ENCODE data around the gene SLC22A23. TPM values are rescaled to one million over a fixed set of nuclear protein-coding genes. Genes with fewer than 3 reads are reported as not detected.

The SLC22A23 gene
- total and polyA plus RNA-seq, 5 experiments from 2014 or later, result 0.36 to 5.6 (median 2.8) TPM

- Mint-ChIP-seq H3K27ac (no peak overlapping the region), H3K36me3 (no peaks in the 10 kb centered on the region), H3K9me3 (no peaks in the 10 kb centered on the region), H3K4me3 (no peak overlapping the region), H3K4me1 (peaks cover 20 to 43% (median 30%) of the 10 kb centered on the region in 4 donors), H3K27me3 (peaks cover 0 to 4% (median 0%) of the 10 kb centered on the region in 5 donors)
- DNase-seq (no peak), ATAC-seq (no peak)
- POLR2A ChIA-PET, result interaction anchor here (0.6 kb wide), 1 partner anchor 102 kb away, joined by 5 read pairs; no protein-coding TSS in a partner anchor
Measured at GRCh38 chr6:3350252-3350796, 106.5 kb downstream of the SLC22A23 start.

GRCh38 chr6:3349388-3350251 is 107.2 kb downstream of the SLC22A23 start:
- no peaks in the 10 kb centered on the region for H3K36me3 Mint-ChIP-seq
- ATAC-seq (no peak), DNase-seq (no peak)
- POLR2A ChIA-PET, result interaction anchor here (0.6 kb wide), 1 partner anchor 617 kb away, joined by 7 read pairs; no protein-coding TSS in a partner anchor
- H3K4me1 Mint-ChIP-seq, result peaks cover 13 to 38% (median 24%) of the 10 kb centered on the region in 4 donors
- no peak overlapping the region for H3K4me3 Mint-ChIP-seq
- H3K27me3 Mint-ChIP-seq, result peaks cover 0 to 4% (median 0%) of the 10 kb centered on the region in 5 donors
- peak overlapping the region in 3 of 10 donors; percentile 19 to 80 (median 70) for H3K27ac Mint-ChIP-seq
- no peaks in the 10 kb centered on the region for H3K9me3 Mint-ChIP-seq

- Mint-ChIP-seq H3K27ac (peak overlapping the region in 1 of 10 donors; percentile 80), H3K36me3 (no peaks in the 10 kb centered on the region), H3K4me3 (no peak overlapping the region), H3K9me3 (no peaks in the 10 kb centered on the region), H3K4me1 (peaks cover 9 to 34% (median 18%) of the 10 kb centered on the region in 4 donors), H3K27me3 (peaks cover 0 to 4% (median 0%) of the 10 kb centered on the region in 5 donors)
- ATAC-seq, result no peak
- DNase-seq, result no peak
- POLR2A ChIA-PET, result interaction anchor here (0.6 kb wide), 1 partner anchor 618 kb away, joined by 7 read pairs; no protein-coding TSS in a partner anchor
Measured at GRCh38 chr6:3348821-3349220, 108.0 kb downstream of the SLC22A23 start.

DNA sequence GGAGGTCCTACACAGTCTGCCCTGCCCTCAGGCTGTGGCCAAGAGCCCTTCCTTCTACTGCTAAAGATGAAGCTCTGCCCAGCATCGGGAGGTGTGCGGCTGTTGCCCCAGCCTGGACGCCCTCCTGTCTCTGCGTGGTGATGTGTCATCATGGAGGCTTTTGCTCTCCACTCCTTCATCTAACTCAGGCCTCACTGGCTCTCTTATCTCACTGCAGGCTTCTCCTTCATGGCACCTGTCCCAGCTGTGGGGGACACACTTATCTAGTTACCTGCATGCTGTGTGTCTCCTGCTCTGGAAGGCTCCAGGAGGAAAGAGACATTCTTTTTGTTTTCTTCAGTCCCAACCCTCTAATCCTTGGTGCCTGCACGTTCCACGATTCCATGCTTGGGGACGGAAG is 109.0 kb downstream of the SLC22A23 start:
- DNase-seq (no peak), ATAC-seq (no peak)
- Mint-ChIP-seq H3K36me3 (no peaks in the 10 kb centered on the region), H3K4me3 (no peak overlapping the region), H3K27me3 (peaks cover 0 to 4% (median 0%) of the 10 kb centered on the region in 5 donors), H3K27ac (peak overlapping the region in 1 of 10 donors; percentile 39), H3K9me3 (no peaks in the 10 kb centered on the region), H3K4me1 (peaks cover 4 to 26% (median 14%) of the 10 kb centered on the region in 4 donors)
- POLR2A ChIA-PET, result no interaction called here

GRCh38 chr6:3347247-3347646 is 109.6 kb downstream of the SLC22A23 start:
- Mint-ChIP-seq H3K4me1 (peaks cover 4 to 26% (median 14%) of the 10 kb centered on the region in 4 donors), H3K4me3 (no peak overlapping the region), H3K9me3 (no peaks in the 10 kb centered on the region), H3K27me3 (peaks cover 0 to 4% (median 0%) of the 10 kb centered on the region in 5 donors), H3K36me3 (no peaks in the 10 kb centered on the region), H3K27ac (peak overlapping the region in 2 of 10 donors; percentile 37 to 39)
- ATAC-seq, result no peak
- no peak for DNase-seq
- POLR2A ChIA-PET, result no interaction called here

DNA sequence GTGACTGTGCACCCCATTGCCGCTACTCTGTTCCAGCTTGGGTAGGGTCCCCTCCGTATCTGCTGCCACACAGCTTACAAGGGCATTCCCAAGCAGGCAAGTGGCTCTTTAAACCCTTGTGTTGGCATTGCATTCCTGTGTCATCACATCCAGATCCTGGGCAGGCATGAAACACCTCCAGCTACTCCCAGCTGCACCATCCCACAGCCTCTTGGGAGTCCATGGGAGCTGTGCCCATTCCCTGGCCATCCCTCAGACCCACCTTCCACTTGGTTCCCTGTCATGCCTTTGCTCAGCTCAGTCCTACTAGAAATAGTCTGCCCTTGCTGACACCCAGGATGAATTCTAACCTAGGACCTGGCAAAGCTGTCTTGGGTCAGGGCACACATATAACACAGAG is 110.4 kb downstream of the SLC22A23 start:
- H3K27me3 Mint-ChIP-seq, result peaks cover 0 to 4% (median 0%) of the 10 kb centered on the region in 5 donors
- no peak overlapping the region for H3K4me3 Mint-ChIP-seq
- H3K36me3 Mint-ChIP-seq, result no peaks in the 10 kb centered on the region
- no peaks in the 10 kb centered on the region for H3K9me3 Mint-ChIP-seq
- peak overlapping the region in 2 of 10 donors; percentile 13 to 60 for H3K27ac Mint-ChIP-seq
- DNase-seq, result no peak
- POLR2A ChIA-PET, result no interaction called here
- no peak for ATAC-seq
- H3K4me1 Mint-ChIP-seq, result peaks cover 4 to 23% (median 11%) of the 10 kb centered on the region in 4 donors

GRCh38 chr6:3345836-3346235 is 111.0 kb downstream of the SLC22A23 start:
- Mint-ChIP-seq H3K4me3 (no peak overlapping the region), H3K9me3 (no peaks in the 10 kb centered on the region), H3K27ac (no peak overlapping the region), H3K4me1 (peaks cover 4 to 23% (median 11%) of the 10 kb centered on the region in 4 donors), H3K27me3 (peaks cover 0 to 4% (median 0%) of the 10 kb centered on the region in 5 donors), H3K36me3 (no peaks in the 10 kb centered on the region)
- POLR2A ChIA-PET, result no interaction called here
- DNase-seq, result no peak
- no peak for ATAC-seq

DNA sequence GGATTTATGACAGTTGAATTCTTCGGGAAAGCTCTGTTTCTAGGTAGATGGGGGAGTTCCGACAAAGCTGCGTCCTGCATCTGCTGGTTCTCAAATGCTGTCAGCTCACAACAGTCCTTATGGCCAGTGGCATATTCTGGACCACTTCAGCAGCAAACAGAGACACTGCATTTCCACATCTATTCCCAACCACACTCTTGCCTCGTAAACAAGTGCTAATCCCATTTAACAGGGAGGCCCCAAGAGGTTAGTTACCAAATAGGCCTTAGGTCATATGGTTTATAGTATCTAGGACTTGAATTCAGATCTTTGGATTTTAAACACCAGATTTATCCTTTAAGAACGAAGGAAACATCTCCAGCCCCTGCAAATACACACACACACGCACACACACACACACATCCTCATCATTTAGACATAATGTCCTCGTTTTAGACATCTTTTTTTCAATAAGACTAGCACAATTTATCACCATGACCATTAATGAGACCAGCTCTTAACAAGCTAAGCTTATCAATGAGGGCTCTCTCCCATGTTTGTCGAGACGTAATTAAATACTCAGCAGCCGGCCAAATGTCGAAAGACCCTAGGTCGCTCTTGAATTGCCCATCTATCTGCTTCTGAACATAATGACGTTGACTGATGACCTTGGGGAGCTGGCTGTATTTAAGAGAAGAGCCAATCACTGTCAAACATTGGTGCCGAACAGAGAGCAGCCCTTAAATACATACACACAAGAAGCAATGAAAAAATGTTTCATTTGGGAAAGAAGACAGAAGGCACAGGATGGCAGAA is 113.6 kb downstream of the SLC22A23 start:
- Mint-ChIP-seq H3K27me3 (peaks cover 0 to 3% (median 0%) of the 10 kb centered on the region in 5 donors), H3K36me3 (no peaks in the 10 kb centered on the region), H3K9me3 (no peaks in the 10 kb centered on the region), H3K4me3 (no peak overlapping the region), H3K27ac (no peak overlapping the region), H3K4me1 (peaks cover 4 to 17% (median 8%) of the 10 kb centered on the region in 4 donors)
- no peak for DNase-seq
- POLR2A ChIA-PET, result no interaction called here
- no peak for ATAC-seq

GRCh38 chr6:3341467-3341866 is 115.4 kb downstream of the SLC22A23 start:
- POLR2A ChIA-PET, result no interaction called here
- Mint-ChIP-seq H3K36me3 (no peaks in the 10 kb centered on the region), H3K27ac (no peak overlapping the region)

DNA sequence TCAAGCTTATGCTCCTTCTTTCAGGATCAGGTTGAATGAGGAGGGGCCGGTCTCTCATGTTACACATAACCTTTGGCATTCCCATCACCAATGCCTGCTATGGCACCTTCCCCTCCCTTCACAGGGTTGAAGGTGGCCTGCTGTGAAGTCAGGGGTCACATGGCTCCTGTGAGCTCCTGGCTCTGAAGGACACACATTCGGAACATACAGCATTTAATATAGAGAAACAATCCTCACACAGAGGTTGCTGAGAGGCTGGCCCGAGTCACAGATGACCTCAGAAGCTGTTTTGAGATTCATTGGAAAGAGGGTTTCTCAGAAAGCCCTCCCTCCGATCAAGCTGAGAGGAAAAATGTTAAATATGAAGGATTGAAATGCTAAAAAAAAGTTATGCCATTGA is 116.0 kb downstream of the SLC22A23 start:
- no peak overlapping the region for H3K27ac Mint-ChIP-seq
- no peaks in the 10 kb centered on the region for H3K9me3 Mint-ChIP-seq
- ATAC-seq, result no peak
- POLR2A ChIA-PET, result no interaction called here
- H3K27me3 Mint-ChIP-seq, result peaks cover 0 to 3% (median 0%) of the 10 kb centered on the region in 5 donors
- H3K4me3 Mint-ChIP-seq, result no peak overlapping the region
- no peak for DNase-seq
- H3K36me3 Mint-ChIP-seq, result no peaks in the 10 kb centered on the region
- H3K4me1 Mint-ChIP-seq, result peaks cover 12 to 29% (median 19%) of the 10 kb centered on the region in 4 donors

More at GRCh38 chr6:3341467-3341866, 115.4 kb downstream of the SLC22A23 start:
- DNase-seq, result no peak
- ATAC-seq, result no peak
- Mint-ChIP-seq H3K27me3 (peaks cover 0 to 3% (median 0%) of the 10 kb centered on the region in 5 donors), H3K4me3 (no peak overlapping the region), H3K4me1 (peaks cover 12 to 26% (median 18%) of the 10 kb centered on the region in 4 donors), H3K9me3 (no peaks in the 10 kb centered on the region)

DNA sequence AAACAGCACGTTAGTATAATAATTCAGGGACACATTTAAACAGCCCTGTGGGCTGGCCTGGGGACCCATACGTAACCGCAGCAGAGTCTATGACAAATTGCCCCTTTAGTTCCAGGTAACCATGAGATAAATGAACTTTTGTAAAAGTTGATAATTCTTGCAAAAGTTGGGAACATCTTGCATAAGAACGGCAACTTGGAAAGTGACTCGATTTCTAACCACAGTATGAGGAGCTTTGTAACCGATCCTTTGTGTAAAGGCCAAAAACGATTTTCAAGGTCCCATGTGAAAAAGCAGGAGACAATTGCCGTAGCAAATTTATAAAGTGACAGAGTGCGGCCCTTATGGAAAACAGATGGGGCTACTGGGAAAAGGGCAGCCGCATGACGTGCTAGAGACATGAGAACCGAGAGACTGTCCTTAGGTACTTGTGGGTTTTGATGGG is 116.5 kb downstream of the SLC22A23 start:
- H3K27me3 Mint-ChIP-seq, result peaks cover 0 to 3% (median 0%) of the 10 kb centered on the region in 5 donors

GRCh38 chr6:3339811-3340210 is 117.0 kb downstream of the SLC22A23 start:
- Mint-ChIP-seq H3K4me1 (peaks cover 14 to 27% (median 22%) of the 10 kb centered on the region in 4 donors), H3K9me3 (no peaks in the 10 kb centered on the region), H3K4me3 (no peak overlapping the region), H3K36me3 (no peaks in the 10 kb centered on the region), H3K27ac (peak overlapping the region in 1 of 10 donors; percentile 33), H3K27me3 (peaks cover 0 to 3% (median 0%) of the 10 kb centered on the region in 5 donors)
- POLR2A ChIA-PET, result no interaction called here
- no peak for ATAC-seq
- no peak for DNase-seq

More for the DNA sequence above, 116.5 kb downstream of the SLC22A23 start:
- POLR2A ChIA-PET, result no interaction called here
- no peak for ATAC-seq
- Mint-ChIP-seq H3K9me3 (no peaks in the 10 kb centered on the region), H3K4me1 (peaks cover 12 to 24% (median 19%) of the 10 kb centered on the region in 4 donors), H3K4me3 (no peak overlapping the region), H3K27ac (no peak overlapping the region), H3K36me3 (no peaks in the 10 kb centered on the region)
- no peak for DNase-seq

Measured in naive thymus-derived CD8-positive, alpha-beta T cell (primary cell).